MM.1S (cell line): ENCODE data around the gene FAM53A.

Experiments
- DNase-seq: peaks from one replicate; pipeline ENCODE4 v3.0.0-alpha.2; 2015
- H2AFZ ChIP-seq: fragments of 300-600 bp; sonication (generic); 2 replicates; pipeline ENCODE4 v1.6.0; 2016; ENCODE audit warnings: antibody characterized with exemption, low read length
- H3F3A ChIP-seq: fragments of 300-600 bp; sonication (generic); 2 replicates; pipeline ENCODE4 v1.6.1; 2016; ENCODE audit warnings: mild to moderate bottlenecking, antibody characterized with exemption, low read length, moderate library complexity, mixed read lengths; ENCODE audit not compliant: insufficient read depth
- H3K27ac ChIP-seq: fragments of 300-600 bp; sonication (generic); 2 replicates; pipeline ENCODE4 v1.5.1; 2016; ENCODE audit warnings: mild to moderate bottlenecking, low read length
- H3K27me3 ChIP-seq: fragments of 300-600 bp; sonication (generic); replicated peaks from 2 replicates; pipeline ENCODE4 v1.6.0; 2016; ENCODE audit warnings: low read length; ENCODE audit not compliant: insufficient read depth
- H3K36me3 ChIP-seq: fragments of 300-600 bp; sonication (generic); replicated peaks from 2 replicates; pipeline ENCODE4 v1.6.1; 2016; ENCODE audit warnings: mild to moderate bottlenecking, low read length, mixed read lengths; ENCODE audit not compliant: insufficient read depth
- H3K4me1 ChIP-seq: fragments of 300-600 bp; sonication (generic); 2 replicates; pipeline ENCODE4 v1.6.1; 2016; ENCODE audit warnings: low read length, mixed read lengths
- H3K4me2 ChIP-seq: fragments of 300-600 bp; sonication (generic); 2 replicates; pipeline ENCODE4 v1.6.0; 2016; ENCODE audit warnings: low read depth, low read length
- H3K4me3 ChIP-seq: fragments of 300-600 bp; sonication (generic); 2 replicates; pipeline ENCODE4 v1.5.1; 2016; ENCODE audit warnings: low read length, mixed read lengths
- H3K79me2 ChIP-seq: fragments of 300-600 bp; sonication (generic); 2 replicates; pipeline ENCODE4 v1.6.1; 2016; ENCODE audit warnings: mixed run types, low read length, mixed read lengths
- H3K9ac ChIP-seq: fragments of 300-600 bp; sonication (generic); 2 replicates; pipeline ENCODE4 v1.6.1; 2016; ENCODE audit warnings: low read length, mixed read lengths
- H3K9me2 ChIP-seq: fragments of 300-600 bp; sonication (generic); replicated peaks from 2 replicates; pipeline ENCODE4 v1.6.1; 2016; ENCODE audit warnings: mild to moderate bottlenecking, low read length, mixed read lengths; ENCODE audit not compliant: insufficient read depth
- H3K9me3 ChIP-seq: fragments of 300-600 bp; sonication (generic); replicated peaks from 2 replicates; pipeline ENCODE4 v1.6.1; 2016; ENCODE audit warnings: mild to moderate bottlenecking, low read length, mixed read lengths; ENCODE audit not compliant: insufficient read depth
- H4K20me1 ChIP-seq: fragments of 300-600 bp; sonication (generic); 2 replicates; pipeline ENCODE4 v1.6.1; 2016; ENCODE audit warnings: mild to moderate bottlenecking, low read length, moderate library complexity, mixed read lengths; ENCODE audit not compliant: insufficient read depth
- EZH2 ChIP-seq: fragments of 300-600 bp; sonication (generic); optimal IDR thresholded peaks from 2 replicates; pipeline ENCODE3; 2017; ENCODE audit warnings: low read depth, mild to moderate bottlenecking, antibody characterized with exemption, low read length, mixed read lengths
- EZH2phosphoT487 ChIP-seq: fragments of 300-600 bp; sonication (generic); IDR thresholded peaks from 2 replicates; pipeline ENCODE4 v1.6.1; 2018; ENCODE audit warnings: antibody characterized with exemption, low read length
- TF ChIP-seq, protein P1 (sequence below): fragments of 300-600 bp; sonication (generic); IDR thresholded peaks from 2 replicates; pipeline ENCODE4 v1.5.1; 2016; ENCODE audit warnings: antibody characterized with exemption, low read length, mixed read lengths

The FAM53A gene

GRCh38 chr4:1644891-1645657 lies 39.0 kb downstream of the FAM53A start:
- Histone ChIP-seq H3K27ac (no peak overlapping the region), H3F3A (no peaks in the 10 kb centered on the region), H3K9me3 (no peaks in the 10 kb centered on the region), H3K9me2 (no peaks in the 10 kb centered on the region), H3K4me3 (no peak overlapping the region), H3K79me2 (no peaks in the 10 kb centered on the region), H3K27me3 (peaks cover 16% of the 10 kb centered on the region), H4K20me1 (no peaks in the 10 kb centered on the region), H3K36me3 (no peaks in the 10 kb centered on the region), H3K9ac (no peak overlapping the region), H3K4me2 (no peak overlapping the region), H3K4me1 (no peaks in the 10 kb centered on the region), H2AFZ (no peak overlapping the region)
- no peak for DNase-seq
- TF ChIP-seq, protein P1, sequence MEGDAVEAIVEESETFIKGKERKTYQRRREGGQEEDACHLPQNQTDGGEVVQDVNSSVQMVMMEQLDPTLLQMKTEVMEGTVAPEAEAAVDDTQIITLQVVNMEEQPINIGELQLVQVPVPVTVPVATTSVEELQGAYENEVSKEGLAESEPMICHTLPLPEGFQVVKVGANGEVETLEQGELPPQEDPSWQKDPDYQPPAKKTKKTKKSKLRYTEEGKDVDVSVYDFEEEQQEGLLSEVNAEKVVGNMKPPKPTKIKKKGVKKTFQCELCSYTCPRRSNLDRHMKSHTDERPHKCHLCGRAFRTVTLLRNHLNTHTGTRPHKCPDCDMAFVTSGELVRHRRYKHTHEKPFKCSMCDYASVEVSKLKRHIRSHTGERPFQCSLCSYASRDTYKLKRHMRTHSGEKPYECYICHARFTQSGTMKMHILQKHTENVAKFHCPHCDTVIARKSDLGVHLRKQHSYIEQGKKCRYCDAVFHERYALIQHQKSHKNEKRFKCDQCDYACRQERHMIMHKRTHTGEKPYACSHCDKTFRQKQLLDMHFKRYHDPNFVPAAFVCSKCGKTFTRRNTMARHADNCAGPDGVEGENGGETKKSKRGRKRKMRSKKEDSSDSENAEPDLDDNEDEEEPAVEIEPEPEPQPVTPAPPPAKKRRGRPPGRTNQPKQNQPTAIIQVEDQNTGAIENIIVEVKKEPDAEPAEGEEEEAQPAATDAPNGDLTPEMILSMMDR: no peak

DNA sequence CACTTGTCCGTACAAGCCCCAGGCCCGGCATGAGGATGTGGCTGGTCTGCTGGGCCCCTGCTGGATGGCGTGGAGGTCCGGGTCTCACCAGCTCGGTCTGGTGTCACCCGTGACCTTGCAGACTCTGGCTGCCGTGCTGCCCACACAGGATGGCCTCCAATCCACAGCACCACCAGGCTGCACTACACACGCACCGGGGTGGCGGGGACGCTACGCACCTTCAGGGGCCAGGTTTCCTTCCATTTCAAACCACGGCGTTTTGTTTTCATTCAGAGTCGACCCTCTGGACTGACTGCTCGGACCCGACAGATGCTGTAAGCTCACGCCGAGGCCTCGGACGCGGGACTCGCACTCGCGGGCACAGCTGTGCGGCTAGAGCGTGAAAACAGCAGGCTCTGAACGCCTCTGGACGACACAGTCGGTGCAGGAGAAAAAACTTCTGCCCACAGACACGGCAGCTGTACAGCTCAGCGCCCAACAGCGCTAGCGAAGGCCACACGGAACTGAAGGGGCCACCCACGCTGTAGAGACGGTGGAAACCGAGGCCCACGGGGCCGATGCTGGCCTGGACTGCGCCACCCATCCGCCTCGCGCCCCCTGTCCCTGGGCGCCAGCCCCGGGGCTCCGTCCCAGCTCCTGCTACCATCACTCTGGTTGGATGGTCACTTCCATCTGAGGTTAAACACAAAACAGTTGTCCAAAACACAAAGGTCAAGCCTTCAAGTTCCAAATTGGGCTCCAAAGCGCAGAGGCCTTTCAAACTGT lies 40.0 kb downstream of the FAM53A start:
- DNase-seq: no peak
- Histone ChIP-seq H3K36me3 (no peaks in the 10 kb centered on the region), H3K9ac (no peak overlapping the region), H3K9me3 (no peaks in the 10 kb centered on the region), H4K20me1 (no peaks in the 10 kb centered on the region), H3K4me2 (no peak overlapping the region), H3K4me3 (no peak overlapping the region), H3K27ac (no peak overlapping the region), H3K4me1 (no peaks in the 10 kb centered on the region), H3K27me3 (peaks cover 17% of the 10 kb centered on the region), H3F3A (no peaks in the 10 kb centered on the region), H3K79me2 (no peaks in the 10 kb centered on the region), H2AFZ (no peak overlapping the region), H3K9me2 (no peaks in the 10 kb centered on the region)
- TF ChIP-seq, protein P1: no peak
- TF ChIP-seq EZH2phosphoT487: no peak

DNA sequence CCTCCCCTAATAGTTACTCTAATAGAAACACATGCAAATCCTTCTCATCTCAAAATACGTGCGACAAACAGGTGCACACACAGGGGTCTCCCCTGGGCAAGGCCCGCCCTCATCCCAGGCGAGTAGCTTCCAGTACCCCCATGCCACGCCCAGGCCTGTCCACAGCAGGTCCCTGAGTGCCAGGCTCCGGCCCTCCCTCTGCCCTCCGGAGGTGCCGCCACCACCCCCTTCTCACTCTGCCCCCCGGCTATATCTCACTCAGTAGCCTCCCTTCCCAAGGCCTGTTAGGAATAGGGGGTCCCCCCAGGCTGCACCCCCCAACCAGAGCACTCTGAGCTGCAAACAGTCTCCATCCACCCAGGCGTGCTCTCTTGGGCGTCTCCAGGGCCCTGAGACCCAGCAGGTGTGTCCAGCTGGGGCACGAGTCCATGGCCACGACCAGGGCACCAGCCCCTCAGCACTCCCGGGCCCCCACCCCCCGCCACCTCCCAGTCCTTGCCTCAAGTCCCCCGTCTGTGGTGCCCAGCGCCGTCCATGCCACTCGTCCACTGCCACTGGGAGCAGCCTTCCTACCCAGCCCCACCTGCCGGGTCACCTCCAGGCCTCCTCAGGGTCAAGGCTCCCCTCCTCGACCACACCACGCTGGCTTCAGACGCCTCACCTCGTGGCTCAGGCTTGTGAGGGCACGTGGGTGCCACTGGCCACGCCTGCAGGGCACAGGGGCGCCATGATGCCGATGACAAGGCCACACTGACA lies 41.7 kb downstream of the FAM53A start:
- no peak overlapping the region for H3K9ac ChIP-seq
- H3K4me2 ChIP-seq: no peak overlapping the region
- H3K9me3 ChIP-seq: no peaks in the 10 kb centered on the region
- no peak for DNase-seq
- no peak overlapping the region for H2AFZ ChIP-seq
- H4K20me1 ChIP-seq: no peaks in the 10 kb centered on the region
- H3F3A ChIP-seq: no peaks in the 10 kb centered on the region
- H3K36me3 ChIP-seq: no peaks in the 10 kb centered on the region
- H3K79me2 ChIP-seq: no peaks in the 10 kb centered on the region
- no peaks in the 10 kb centered on the region for H3K9me2 ChIP-seq
- TF ChIP-seq, protein P1: no peak
- TF ChIP-seq EZH2: no peak
- no peak for TF ChIP-seq EZH2phosphoT487
- H3K4me1 ChIP-seq: no peaks in the 10 kb centered on the region
- no peak overlapping the region for H3K4me3 ChIP-seq
- no peak overlapping the region for H3K27ac ChIP-seq
- peaks cover 17% of the 10 kb centered on the region for H3K27me3 ChIP-seq
